Mucosa of descending colon (tissue), 3 donors: ENCODE data around the gene RAD23B. TPM values are rescaled to one million over a fixed set of nuclear protein-coding genes. Genes with fewer than 3 reads are reported as not detected.

Experiments
- ATAC-seq: fragments of 200-7000 bp; cut with Tn5 transposase; one replicate; pipeline ENCODE4 v1.9.1; 2020; ENCODE audit warnings: mild to moderate bottlenecking, moderate library complexity
- DNase-seq, 3 donors: peaks; one replicate each; pipeline ENCODE4 v3.0.0-alpha.2; 2020
- H3K36me3 ChIP-seq: fragments of 200-600 bp; one replicate; pipeline ENCODE4 v1.8.0; 2021; ENCODE audit warnings: low read depth, mild to moderate bottlenecking
- H3K4me1 ChIP-seq: fragments of 200-600 bp; one replicate; pipeline ENCODE4 v1.8.0; 2021; ENCODE audit warnings: low read depth, mild to moderate bottlenecking
- H3K4me3 ChIP-seq: fragments of 200-600 bp; one replicate; pipeline ENCODE4 v1.8.0; 2021; ENCODE audit warnings: mild to moderate bottlenecking
- H3K9me3 ChIP-seq: fragments of 200-600 bp; one replicate; pipeline ENCODE4 v1.8.0; 2021; ENCODE audit warnings: mild to moderate bottlenecking
- CTCF ChIP-seq: fragments of 200-600 bp; IDR thresholded peaks from one replicate; pipeline ENCODE4 v1.8.0; 2022; ENCODE audit warnings: antibody characterized with exemption, mild to moderate bottlenecking
- intact Hi-C, 2 donors: fragments of 100-400 bp; cut with DNase I in 1 of 2; cut with micrococcal nuclease in 1 of 2; formaldehyde crosslinking; loops; one replicate each; pipeline versions ENCODE4 v1.11.0 to v1.11.1; 2022; cut with DNase I, micrococcal nuclease
- total RNA-seq, 3 donors: library from RNA; stranded (reverse); fragmentation: NEBNext Ultra II Directional in 2 of 3; extraction: Animal tissue kit (Norgen Biotek cat#: 25700) in 2 of 3; gene quantifications; one replicate each; pipeline versions ENCODE4 v1.2.1 to v1.2.4, GENCODE V29; 2021 to 2023
- donor health status: DM: no; HTN: no; CAD: no; lungs with moderate emphysema.
- donor health status: DM: no; HTN: no; CAD: no.
- donor health status: DM: no; HTN: yes; CAD: no.

RAD23B gene
- total RNA-seq, 3 donors from 2014 or later, result 83.0 to 95.6 (median 93.7) TPM

DNA sequence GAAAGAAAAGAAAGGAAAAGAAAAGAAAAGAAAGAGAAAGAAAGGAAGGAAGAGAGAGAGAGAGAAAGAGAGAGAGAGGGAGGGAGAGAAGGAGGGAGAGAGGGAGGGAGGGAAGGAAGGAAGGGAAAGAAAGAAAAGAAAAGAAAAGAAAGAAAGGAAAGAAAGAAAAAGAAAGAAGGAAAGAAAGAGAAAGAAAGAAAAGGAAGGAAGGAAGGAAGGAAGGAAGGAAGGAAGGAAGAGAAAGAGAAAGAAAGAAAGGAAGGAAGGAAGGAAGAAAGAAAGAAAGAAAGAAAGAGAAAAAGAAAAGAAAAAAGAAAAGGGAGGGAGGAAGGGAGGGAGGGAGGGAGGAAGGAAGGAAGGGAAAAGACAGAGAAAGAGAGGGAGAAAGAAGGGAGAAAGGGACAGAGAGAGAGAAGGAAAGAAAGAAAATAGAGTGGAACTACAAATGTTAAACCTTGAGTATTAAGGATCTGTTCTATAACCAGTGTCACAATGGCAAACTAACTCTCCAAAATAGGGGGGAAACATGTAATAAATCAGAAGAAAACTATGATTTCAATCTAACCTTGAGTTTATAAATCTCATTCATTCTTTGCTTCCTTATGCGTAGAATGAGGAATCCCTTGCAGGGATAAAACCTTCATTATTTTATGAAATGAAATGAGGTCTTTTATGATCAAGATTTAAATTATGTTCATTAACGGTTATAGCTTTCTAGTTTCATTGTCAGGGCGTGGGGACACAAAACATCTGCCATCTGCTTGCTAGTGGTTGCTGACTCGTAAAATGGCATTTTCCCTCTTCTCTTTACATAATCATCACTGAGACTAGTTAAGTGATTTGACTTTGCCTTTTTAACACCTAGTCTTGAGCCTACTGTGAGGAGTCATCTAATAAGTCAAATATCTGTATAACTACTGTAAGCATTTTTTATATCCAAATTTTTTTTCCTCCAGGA, 40.7 kb upstream of the RAD23B start:
- no peak for DNase-seq
- Histone ChIP-seq H3K4me1 (no peaks in the 10 kb centered on the region), H3K4me3 (no peak overlapping the region), H3K36me3 (no peaks in the 10 kb centered on the region), H3K9me3 (no peaks in the 10 kb centered on the region)
- TF ChIP-seq CTCF, result no peak
- peak; percentile 38 for ATAC-seq
- intact Hi-C loops, result no loop called here

DNA sequence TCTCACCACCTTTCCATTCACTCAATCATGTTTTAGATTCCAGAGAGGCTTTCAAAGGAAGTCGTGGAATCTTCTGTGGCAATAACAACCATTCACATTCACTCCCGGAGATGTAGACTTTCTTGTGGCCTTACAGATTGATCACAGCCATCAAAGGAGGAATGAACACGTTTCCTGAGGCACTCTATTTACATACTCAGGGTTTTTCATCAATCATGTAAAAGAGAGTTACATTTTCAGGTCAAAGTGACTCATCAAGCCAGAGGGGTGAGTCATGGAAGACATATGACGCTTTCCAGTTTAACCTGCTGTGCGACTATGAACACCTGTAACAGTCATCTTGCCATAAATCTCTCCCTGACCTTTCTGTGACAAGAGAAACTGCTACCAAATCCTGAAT, 39.3 kb upstream of the RAD23B start:
- no peak overlapping the region for H3K4me3 ChIP-seq
- intact Hi-C loops, result no loop called here
- ATAC-seq, result peak; percentile 98

GRCh38 chr9:107246259-107247254, 36.5 kb upstream of the RAD23B start:
- Histone ChIP-seq H3K4me3 (no peak overlapping the region), H3K9me3 (no peaks in the 10 kb centered on the region), H3K4me1 (no peaks in the 10 kb centered on the region), H3K36me3 (no peaks in the 10 kb centered on the region)
- intact Hi-C loops, result no loop called here
- no peak for ATAC-seq
- DNase-seq, result peak in 1 of 3 donors; percentile 37
- no peak for TF ChIP-seq CTCF

More for the DNA sequence above, 39.3 kb upstream of the RAD23B start:
- H3K36me3 ChIP-seq, result no peaks in the 10 kb centered on the region
- H3K9me3 ChIP-seq, result no peaks in the 10 kb centered on the region
- H3K4me1 ChIP-seq, result no peaks in the 10 kb centered on the region
- no peak for TF ChIP-seq CTCF
- peak in 1 of 3 donors; percentile 86 for DNase-seq

- TF ChIP-seq CTCF, result no peak
- H3K36me3 ChIP-seq, result no peaks in the 10 kb centered on the region
- intact Hi-C loops, result no loop called here
- no peaks in the 10 kb centered on the region for H3K9me3 ChIP-seq
- no peak for ATAC-seq
- H3K4me1 ChIP-seq, result no peaks in the 10 kb centered on the region
- no peak for DNase-seq
- no peak overlapping the region for H3K4me3 ChIP-seq
These were observed 34.4 kb upstream of the RAD23B start for GRCh38 chr9:107248714-107249113.

DNA sequence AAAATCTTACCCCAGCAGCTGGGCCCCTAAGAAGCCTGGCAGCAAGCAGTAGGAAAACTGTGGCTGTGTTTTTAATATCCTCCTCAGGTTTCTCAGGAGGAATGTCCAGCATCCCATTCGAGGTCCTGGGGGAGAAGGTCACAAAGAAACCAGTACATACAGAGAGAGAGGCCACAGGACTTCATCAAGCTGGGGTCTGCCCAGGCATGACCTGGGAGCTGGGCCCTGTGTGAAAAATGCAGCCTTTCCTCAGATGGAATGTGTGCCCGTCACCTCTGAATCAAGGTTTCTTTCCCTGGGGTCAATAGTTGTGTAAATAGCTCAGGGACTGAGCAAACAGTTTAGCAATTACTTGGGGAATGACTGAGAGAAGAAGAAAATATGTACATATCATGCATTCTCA, 33.9 kb upstream of the RAD23B start:
- TF ChIP-seq CTCF, result no peak
- Histone ChIP-seq H3K4me1 (no peaks in the 10 kb centered on the region), H3K9me3 (no peaks in the 10 kb centered on the region), H3K36me3 (no peaks in the 10 kb centered on the region), H3K4me3 (no peak overlapping the region)
- DNase-seq (no peak), ATAC-seq (no peak)
- intact Hi-C loops, result no loop called here
